Activated B cell treated with CpG ODN at 0.5 μM for 24 hours (primary cell): ENCODE measurements around the gene TUT7. TPM values are rescaled to one million over a fixed set of nuclear protein-coding genes. Genes with fewer than 3 reads are reported as not detected.
"Not testable (repeated sequence)": the region's sequence is repeated elsewhere in the genome, so short reads cannot be mapped to it uniquely, and the experiment has no call there.

Source experiments
- ATAC-seq: fragments of 200-7000 bp; cut with Tn5 transposase; one replicate; pipeline ENCODE4 v1.10.0; 2021; ENCODE audit warnings: low read depth, mild to moderate bottlenecking, moderate library complexity
- CTCF ChIA-PET: fragments of 350-600 bp; sonication (Branson Sonifier 250); formaldehyde crosslinking; loops from one replicate; lab custom pipeline; 2021; ENCODE audit warnings: antibody characterized with exemption; lab: Charles Lee
- POLR2A ChIA-PET: fragments of 350-600 bp; sonication (Branson Sonifier 250); formaldehyde crosslinking; loops from one replicate; lab custom pipeline; 2021; ENCODE audit warnings: antibody characterized with exemption; lab: Charles Lee
- DNase-seq: peaks from one replicate; pipeline ENCODE4 v3.0.0; 2022
- H3K27ac Mint-ChIP-seq: one replicate; pipeline ENCODE4 v1.8.0; 2020; ENCODE audit warnings: mixed read lengths
- H3K27me3 Mint-ChIP-seq: one replicate; pipeline ENCODE4 v1.8.0; 2021; ENCODE audit warnings: mixed read lengths
- H3K36me3 Mint-ChIP-seq: one replicate; pipeline ENCODE4 v1.8.0; 2021; ENCODE audit warnings: low read depth, mixed read lengths
- H3K4me1 Mint-ChIP-seq: one replicate; pipeline ENCODE4 v1.8.0; 2021; ENCODE audit warnings: mixed read lengths
- H3K4me3 Mint-ChIP-seq: one replicate; pipeline ENCODE4 v1.8.0; 2020; ENCODE audit warnings: mild to moderate bottlenecking, mixed read lengths
- H3K9me3 Mint-ChIP-seq: one replicate; pipeline ENCODE4 v1.8.0; 2020; ENCODE audit warnings: mixed read lengths
- intact Hi-C: fragments of 100-400 bp; cut with micrococcal nuclease; formaldehyde crosslinking; loops from one replicate; pipeline ENCODE4 v1.15.1; 2024
- total RNA-seq: library from RNA; stranded (reverse); gene quantifications from 2 replicates; pipeline ENCODE4 v1.2.3, GENCODE V29; 2022
- TF ChIP-seq, protein P1 (sequence below): fragments of 200-600 bp; IDR thresholded peaks from one replicate; pipeline ENCODE4 v1.8.0; 2022; ENCODE audit warnings: antibody characterized with exemption, mild to moderate bottlenecking

The TUT7 gene
- total RNA-seq, 1 donor from 2014 or later = 50.4 TPM

DNA sequence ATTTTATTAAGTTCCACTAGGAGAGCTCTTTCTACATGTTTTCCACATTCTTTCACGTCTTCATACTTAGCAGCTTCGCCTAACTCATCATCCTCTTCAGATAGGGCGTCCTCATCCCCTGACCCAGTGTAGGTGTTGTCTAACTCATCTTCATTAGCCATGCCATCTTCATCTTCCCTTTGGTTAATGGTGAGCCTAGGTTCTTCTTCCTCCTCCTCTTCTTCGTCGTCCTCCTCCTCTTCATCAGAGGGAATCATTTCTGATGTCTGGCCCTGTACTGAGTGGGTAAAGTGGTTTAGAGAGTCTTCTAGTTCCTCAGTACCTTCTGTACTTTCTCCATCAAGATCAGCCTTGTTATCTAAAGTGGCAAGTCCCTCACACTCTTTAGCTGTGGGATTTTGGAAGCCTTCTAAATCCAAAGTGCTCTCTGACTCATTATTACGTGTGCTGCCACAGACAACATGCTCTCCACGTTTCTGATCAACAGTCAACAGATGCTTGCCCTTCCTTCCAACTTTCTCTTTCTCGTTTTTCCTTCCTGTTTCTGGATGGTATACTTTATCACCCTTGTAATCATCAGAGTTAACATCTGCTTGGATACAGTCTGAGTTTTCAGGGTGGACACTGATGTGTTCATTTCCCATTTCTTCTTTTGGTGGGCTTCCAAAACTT lies 31.1 kb downstream of the TUT7 start:
- CTCF ChIA-PET = interaction anchor here (1.0 kb wide), 1 partner anchor 28 kb away, joined by 3 read pairs; no protein-coding TSS in a partner anchor
- H3K4me1 Mint-ChIP-seq = no peaks in the 10 kb centered on the region
- intact Hi-C loops = no loop called here
- TF ChIP-seq, protein P1, sequence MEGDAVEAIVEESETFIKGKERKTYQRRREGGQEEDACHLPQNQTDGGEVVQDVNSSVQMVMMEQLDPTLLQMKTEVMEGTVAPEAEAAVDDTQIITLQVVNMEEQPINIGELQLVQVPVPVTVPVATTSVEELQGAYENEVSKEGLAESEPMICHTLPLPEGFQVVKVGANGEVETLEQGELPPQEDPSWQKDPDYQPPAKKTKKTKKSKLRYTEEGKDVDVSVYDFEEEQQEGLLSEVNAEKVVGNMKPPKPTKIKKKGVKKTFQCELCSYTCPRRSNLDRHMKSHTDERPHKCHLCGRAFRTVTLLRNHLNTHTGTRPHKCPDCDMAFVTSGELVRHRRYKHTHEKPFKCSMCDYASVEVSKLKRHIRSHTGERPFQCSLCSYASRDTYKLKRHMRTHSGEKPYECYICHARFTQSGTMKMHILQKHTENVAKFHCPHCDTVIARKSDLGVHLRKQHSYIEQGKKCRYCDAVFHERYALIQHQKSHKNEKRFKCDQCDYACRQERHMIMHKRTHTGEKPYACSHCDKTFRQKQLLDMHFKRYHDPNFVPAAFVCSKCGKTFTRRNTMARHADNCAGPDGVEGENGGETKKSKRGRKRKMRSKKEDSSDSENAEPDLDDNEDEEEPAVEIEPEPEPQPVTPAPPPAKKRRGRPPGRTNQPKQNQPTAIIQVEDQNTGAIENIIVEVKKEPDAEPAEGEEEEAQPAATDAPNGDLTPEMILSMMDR = no peak
- H3K27me3 Mint-ChIP-seq = no peaks in the 10 kb centered on the region
- POLR2A ChIA-PET = no interaction called here
- H3K36me3 Mint-ChIP-seq = peaks cover 95% of the 10 kb centered on the region
- no peak overlapping the region for H3K27ac Mint-ChIP-seq
- DNase-seq = no peak
- no peaks in the 10 kb centered on the region for H3K9me3 Mint-ChIP-seq
- no peak overlapping the region for H3K4me3 Mint-ChIP-seq
- ATAC-seq = no peak

DNA sequence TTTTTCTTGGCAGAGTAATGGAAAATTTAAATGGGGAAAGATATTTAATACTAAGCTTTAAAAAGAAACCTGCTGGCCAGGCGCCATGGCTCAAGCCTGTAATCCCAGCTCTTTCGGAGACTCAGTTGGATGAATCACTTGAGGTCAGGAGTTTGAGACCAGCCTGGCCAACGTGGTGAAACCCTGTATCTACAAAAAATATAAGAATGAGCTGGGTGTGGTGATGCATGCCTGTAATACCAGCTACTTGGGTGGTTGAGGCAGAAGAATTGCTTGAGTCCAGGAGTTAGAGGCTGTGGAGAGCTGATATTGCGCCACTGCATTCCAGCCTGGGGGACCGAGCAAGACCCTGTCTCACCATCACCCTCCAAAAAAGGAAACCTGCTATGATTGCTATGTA lies 32.8 kb downstream of the TUT7 start:
- DNase-seq (no peak), ATAC-seq (no peak)
- TF ChIP-seq, protein P1 = no peak
- Mint-ChIP-seq H3K4me1 (no peaks in the 10 kb centered on the region), H3K27me3 (no peaks in the 10 kb centered on the region), H3K9me3 (no peaks in the 10 kb centered on the region), H3K36me3 (peaks cover 90% of the 10 kb centered on the region), H3K27ac (no peak overlapping the region), H3K4me3 (no peak overlapping the region)
- POLR2A ChIA-PET = interaction anchor here (0.7 kb wide), 1 partner anchor 193 kb away, joined by 3 read pairs; no protein-coding TSS in a partner anchor
- intact Hi-C loops = no loop called here
- CTCF ChIA-PET = interaction anchor here (0.6 kb wide), 1 partner anchor 302 kb away, joined by 3 read pairs; no protein-coding TSS in a partner anchor

GRCh38 chr9:86318187-86318586 lies 36.0 kb downstream of the TUT7 start:
- POLR2A ChIA-PET = no interaction called here
- ATAC-seq (no peak), DNase-seq (no peak)
- peaks cover 90% of the 10 kb centered on the region for H3K36me3 Mint-ChIP-seq
- TF ChIP-seq, protein P1 = no peak
- H3K27ac Mint-ChIP-seq = no peak overlapping the region
- CTCF ChIA-PET = no interaction called here
- H3K4me3 Mint-ChIP-seq = no peak overlapping the region
- H3K9me3 Mint-ChIP-seq = no peaks in the 10 kb centered on the region
- intact Hi-C loops = no loop called here
- H3K27me3 Mint-ChIP-seq = no peaks in the 10 kb centered on the region
- no peaks in the 10 kb centered on the region for H3K4me1 Mint-ChIP-seq

- no peaks in the 10 kb centered on the region for H3K4me1 Mint-ChIP-seq
Observed at GRCh38 chr9:86315078-86315477, 39.1 kb downstream of the TUT7 start.

DNA sequence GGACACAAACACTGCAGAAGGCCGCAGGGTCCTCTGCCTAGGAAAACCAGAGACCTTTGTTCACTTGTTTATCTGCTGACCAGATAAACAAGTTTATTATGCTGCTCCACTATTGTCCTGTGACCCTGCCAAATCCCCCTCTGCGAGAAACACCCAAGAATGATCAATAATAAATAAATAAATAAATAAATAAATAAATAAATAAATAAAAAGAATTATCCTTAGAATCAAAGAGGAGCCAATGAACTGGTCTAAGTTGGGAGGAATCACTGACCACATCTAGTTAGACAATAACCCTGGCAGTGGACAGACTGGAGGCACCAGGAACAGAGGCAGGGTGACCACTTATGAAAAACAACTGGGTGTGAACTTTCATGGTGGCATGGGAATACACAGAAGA lies 41.3 kb downstream of the TUT7 start:
- ATAC-seq, CTCF ChIA-PET, POLR2A ChIA-PET, DNase-seq, intact Hi-C loops, H3K27me3 Mint-ChIP-seq, H3K4me1 Mint-ChIP-seq, H3K4me3 Mint-ChIP-seq, H3K9me3 Mint-ChIP-seq: not testable (repeated sequence)
- Mint-ChIP-seq H3K36me3 (peaks cover 88% of the 10 kb centered on the region), H3K27ac (peak overlapping the region; percentile 28)

More at GRCh38 chr9:86315078-86315477, 39.1 kb downstream of the TUT7 start:
- ChIA-PET POLR2A (no interaction called here), CTCF (interaction anchor here (0.5 kb wide), 1 partner anchor 19 kb away, joined by 3 read pairs; no protein-coding TSS in a partner anchor)
- DNase-seq (no peak), ATAC-seq (no peak)
- Mint-ChIP-seq H3K9me3 (no peaks in the 10 kb centered on the region), H3K27ac (no peak overlapping the region), H3K4me3 (no peak overlapping the region), H3K27me3 (no peaks in the 10 kb centered on the region), H3K36me3 (peaks cover 88% of the 10 kb centered on the region)
- TF ChIP-seq, protein P1 = no peak
- intact Hi-C loops = no loop called here
